ENCODE data around the gene KIAA0825. TPM values are rescaled to one million over a fixed set of nuclear protein-coding genes. Genes with fewer than 3 reads are reported as not detected.

KIAA0825 gene
- total RNA-seq, 1 donor from 2014 or later, result 0.26 TPM

DNA sequence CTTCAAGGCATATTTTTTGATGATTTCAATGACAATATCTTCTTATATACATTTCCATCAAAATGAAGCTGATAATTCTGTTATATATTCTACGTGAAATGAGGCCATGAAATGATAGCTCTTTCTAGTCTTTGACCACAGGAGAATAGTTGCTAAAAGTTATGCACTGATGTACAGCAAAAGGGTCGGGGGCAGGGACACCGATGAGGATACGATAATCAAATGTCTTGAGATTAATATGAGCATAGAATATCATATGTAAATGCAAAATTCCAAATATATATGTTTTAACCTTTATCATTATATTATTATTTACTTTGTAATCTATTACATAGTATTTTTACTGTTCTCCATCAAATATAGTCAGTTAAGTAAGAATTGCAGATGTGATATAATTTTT lies 264.8 kb downstream of the KIAA0825 start:
- DNase-seq (ENCODE audit: low read depth) (no peak), FAIRE-seq (no peak)
- Histone ChIP-seq H3K36me3 (ENCODE audit: control insufficient read depth, insufficient read depth, low read length) (no peaks in the 10 kb centered on the region), H3K27me3 (ENCODE audit: control insufficient read depth, insufficient read depth, low read length) (no peaks in the 10 kb centered on the region), H3K4me3 (ENCODE audit: low read depth, low read length) (no peak overlapping the region)
- no peak for TF ChIP-seq CTCF (IDR thresholded peaks at IDR 0.05; ENCODE audit: insufficient read depth, low read length, severe bottlenecking)

DNA sequence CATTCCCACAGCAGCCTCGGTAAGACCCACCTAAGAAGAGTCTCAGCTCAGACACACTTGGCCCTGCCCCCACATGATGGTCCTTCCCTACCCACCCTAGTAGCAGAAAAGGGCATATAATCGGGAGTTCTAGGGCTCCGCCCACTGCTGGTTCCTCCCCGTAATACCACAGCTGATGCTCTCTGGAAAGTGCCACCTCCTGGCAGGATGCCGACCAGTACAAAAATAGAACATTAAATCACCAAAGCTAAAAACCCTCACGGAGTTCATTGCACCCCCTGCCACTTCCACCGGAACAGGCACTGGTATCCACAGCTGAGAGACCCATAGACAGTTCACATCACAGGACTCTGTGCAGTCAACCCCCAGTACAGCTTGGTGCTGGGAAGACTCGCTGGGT lies 271.3 kb downstream of the KIAA0825 start:
- FAIRE-seq, result no peak
- Histone ChIP-seq H3K36me3 (ENCODE audit: control insufficient read depth, insufficient read depth, low read length) (no peaks in the 10 kb centered on the region), H3K27me3 (ENCODE audit: control insufficient read depth, insufficient read depth, low read length) (no peaks in the 10 kb centered on the region), H3K4me3 (ENCODE audit: low read depth, low read length) (no peak overlapping the region)
- TF ChIP-seq CTCF (IDR thresholded peaks at IDR 0.05; ENCODE audit: insufficient read depth, low read length, severe bottlenecking), result no peak
- DNase-seq (ENCODE audit: low read depth), result no peak

DNA sequence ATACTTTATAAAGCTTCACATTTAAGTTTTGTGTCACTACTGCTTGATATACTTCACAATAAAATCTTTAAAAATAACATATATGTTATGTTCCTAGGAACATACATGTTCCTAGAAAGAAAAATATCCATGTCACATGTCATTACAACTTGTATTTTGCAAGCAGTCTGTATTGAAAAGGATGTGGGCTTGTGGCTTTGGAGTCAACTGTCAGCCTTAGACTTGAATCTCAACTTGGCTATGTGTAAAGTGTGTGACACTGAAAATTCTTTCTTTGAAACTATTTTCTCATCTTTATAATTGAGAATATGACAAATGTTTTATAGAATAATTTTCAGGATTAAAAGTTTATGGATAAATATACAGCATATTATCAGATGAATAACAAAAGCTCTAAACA lies 273.1 kb downstream of the KIAA0825 start:
- Histone ChIP-seq H3K27me3 (ENCODE audit: control insufficient read depth, insufficient read depth, low read length) (no peaks in the 10 kb centered on the region), H3K36me3 (ENCODE audit: control insufficient read depth, insufficient read depth, low read length) (no peaks in the 10 kb centered on the region), H3K4me3 (ENCODE audit: low read depth, low read length) (no peak overlapping the region)
- DNase-seq (ENCODE audit: low read depth), result no peak
- TF ChIP-seq CTCF (IDR thresholded peaks at IDR 0.05; ENCODE audit: insufficient read depth, low read length, severe bottlenecking), result no peak
- FAIRE-seq, result no peak

DNA sequence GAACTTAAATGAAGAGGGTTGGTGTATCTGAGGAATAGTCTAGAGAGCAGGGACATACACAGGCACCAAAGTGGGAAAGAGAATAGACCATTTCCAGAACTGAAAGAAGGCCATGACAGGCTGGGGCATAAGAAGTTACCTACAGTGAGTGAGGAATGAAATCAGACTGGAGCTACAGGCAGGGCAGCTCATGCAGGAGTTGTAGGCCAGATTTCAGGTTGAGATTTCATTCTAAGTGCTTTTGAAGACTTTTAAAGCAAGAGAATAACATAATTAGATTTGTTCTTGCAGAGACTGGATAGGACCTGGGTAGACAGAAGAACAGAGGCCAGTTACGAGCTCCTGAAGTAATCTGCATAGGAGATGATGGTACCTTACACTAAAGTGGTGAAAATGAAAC lies 280.8 kb downstream of the KIAA0825 start:
- no peak for TF ChIP-seq CTCF (IDR thresholded peaks at IDR 0.05; ENCODE audit: insufficient read depth, low read length, severe bottlenecking)
- DNase-seq (ENCODE audit: low read depth) (no peak), FAIRE-seq (no peak)
- Histone ChIP-seq H3K4me3 (ENCODE audit: low read depth, low read length) (no peak overlapping the region), H3K27me3 (ENCODE audit: control insufficient read depth, insufficient read depth, low read length) (no peaks in the 10 kb centered on the region), H3K36me3 (ENCODE audit: control insufficient read depth, insufficient read depth, low read length) (no peaks in the 10 kb centered on the region)

GRCh38 chr5:94335936-94336335 lies 282.5 kb downstream of the KIAA0825 start:
- H3K36me3 ChIP-seq (ENCODE audit: control insufficient read depth, insufficient read depth, low read length), result no peaks in the 10 kb centered on the region
- no peak for DNase-seq (ENCODE audit: low read depth)
- no peak for TF ChIP-seq CTCF (IDR thresholded peaks at IDR 0.05; ENCODE audit: insufficient read depth, low read length, severe bottlenecking)
- H3K27me3 ChIP-seq (ENCODE audit: control insufficient read depth, insufficient read depth, low read length), result no peaks in the 10 kb centered on the region
- H3K4me3 ChIP-seq (ENCODE audit: low read depth, low read length), result no peak overlapping the region
- FAIRE-seq, result no peak

DNA sequence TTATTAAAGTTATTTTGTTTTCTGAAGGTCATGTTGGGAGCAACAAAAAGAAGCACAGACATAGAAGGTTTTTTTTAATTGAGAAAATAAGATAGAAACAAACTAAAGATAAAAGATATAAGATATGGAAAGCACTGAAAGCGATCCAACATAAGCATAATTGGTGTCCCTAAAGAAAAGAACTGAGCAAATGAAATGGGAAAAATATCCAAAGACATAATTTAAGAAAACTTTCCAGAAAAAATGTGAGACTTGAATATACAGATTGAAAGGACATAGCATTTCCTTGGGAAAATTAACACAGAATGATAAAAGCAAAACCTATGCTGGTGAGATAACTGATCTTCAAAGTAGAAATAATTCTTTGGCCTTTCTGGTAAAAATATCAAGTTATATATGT lies 289.3 kb downstream of the KIAA0825 start:
- FAIRE-seq, result no peak
- no peak for DNase-seq (ENCODE audit: low read depth)
- Histone ChIP-seq H3K36me3 (ENCODE audit: control insufficient read depth, insufficient read depth, low read length) (no peaks in the 10 kb centered on the region), H3K27me3 (ENCODE audit: control insufficient read depth, insufficient read depth, low read length) (no peaks in the 10 kb centered on the region), H3K4me3 (ENCODE audit: low read depth, low read length) (no peak overlapping the region)
- TF ChIP-seq CTCF (IDR thresholded peaks at IDR 0.05; ENCODE audit: insufficient read depth, low read length, severe bottlenecking), result no peak

Data from bronchial epithelial cell (primary cell).